ENCODE measurements around the gene FLT4. TPM values are rescaled to one million over a fixed set of nuclear protein-coding genes. Genes with fewer than 3 reads are reported as not detected.

Gene FLT4
- total and polyA plus RNA-seq, 2 experiments from 2014 or later: 3.4 to 13.8 TPM

DNA sequence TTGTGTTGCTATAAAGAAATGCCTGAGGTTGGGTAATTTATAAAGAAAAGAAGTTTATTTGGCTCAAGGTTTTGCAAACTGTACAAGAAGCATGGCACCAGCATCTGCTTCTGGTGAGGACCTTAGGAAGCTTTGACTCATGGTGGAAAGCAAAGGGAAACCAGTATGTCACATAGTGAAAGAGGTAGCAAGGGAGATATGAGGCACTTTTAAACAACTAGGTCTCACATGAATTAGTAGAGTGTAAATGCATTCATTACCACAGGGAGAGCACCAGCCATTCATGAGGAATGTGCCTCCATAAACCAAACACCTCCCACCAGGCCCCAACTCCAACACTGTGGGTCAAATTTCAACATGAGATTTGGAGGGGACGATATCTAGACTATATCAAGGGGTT lies 49.6 kb upstream of the FLT4 start:
- H3F3A ChIP-seq (replicated peaks; ENCODE audit: low read depth): no peaks in the 10 kb centered on the region
- H3K4me2 ChIP-seq: no peak overlapping the region
- Mint-ChIP-seq H3K27ac (no peak overlapping the region), H3K4me1 (peaks cover 12% of the 10 kb centered on the region), H3K4me3 (no peak overlapping the region), H3K36me3 (ENCODE audit: low read depth) (peaks cover 15% of the 10 kb centered on the region; the same call in 2 of the 3 replicates), H3K27me3 (ENCODE audit: insufficient read depth, low read depth, poor library complexity) (no peaks in the 10 kb centered on the region), H3K9me3 (peaks cover 21% of the 10 kb centered on the region; the same call in 2 of the 3 replicates)
- no peaks in the 10 kb centered on the region for H3K9me2 ChIP-seq (ENCODE audit: insufficient read depth)
- H4K20me1 ChIP-seq (replicated peaks; ENCODE audit: insufficient read depth): no peaks in the 10 kb centered on the region
- DNase-seq (ENCODE audit: low spot score) (no peak), ATAC-seq (no peak)
- no peak overlapping the region for H3K27ac ChIP-seq (ENCODE audit: low read depth)
- H3K4me3 ChIP-seq: no peak overlapping the region
- 0 out of 2 replicates have a peak, but pooled peaks cover 6% of the 10 kb centered on the region for H3K4me1 ChIP-seq (ENCODE audit: insufficient read depth)
- H3K79me2 ChIP-seq (replicated peaks; ENCODE audit: insufficient read depth): no peaks in the 10 kb centered on the region
- H3K27me3 ChIP-seq (ENCODE audit: insufficient read depth): no peaks in the 10 kb centered on the region
- TF ChIP-seq JUNB (IDR thresholded peaks at IDR 0.05; ENCODE audit: unreplicated experiment): no peak
- TF ChIP-seq, protein P1, sequence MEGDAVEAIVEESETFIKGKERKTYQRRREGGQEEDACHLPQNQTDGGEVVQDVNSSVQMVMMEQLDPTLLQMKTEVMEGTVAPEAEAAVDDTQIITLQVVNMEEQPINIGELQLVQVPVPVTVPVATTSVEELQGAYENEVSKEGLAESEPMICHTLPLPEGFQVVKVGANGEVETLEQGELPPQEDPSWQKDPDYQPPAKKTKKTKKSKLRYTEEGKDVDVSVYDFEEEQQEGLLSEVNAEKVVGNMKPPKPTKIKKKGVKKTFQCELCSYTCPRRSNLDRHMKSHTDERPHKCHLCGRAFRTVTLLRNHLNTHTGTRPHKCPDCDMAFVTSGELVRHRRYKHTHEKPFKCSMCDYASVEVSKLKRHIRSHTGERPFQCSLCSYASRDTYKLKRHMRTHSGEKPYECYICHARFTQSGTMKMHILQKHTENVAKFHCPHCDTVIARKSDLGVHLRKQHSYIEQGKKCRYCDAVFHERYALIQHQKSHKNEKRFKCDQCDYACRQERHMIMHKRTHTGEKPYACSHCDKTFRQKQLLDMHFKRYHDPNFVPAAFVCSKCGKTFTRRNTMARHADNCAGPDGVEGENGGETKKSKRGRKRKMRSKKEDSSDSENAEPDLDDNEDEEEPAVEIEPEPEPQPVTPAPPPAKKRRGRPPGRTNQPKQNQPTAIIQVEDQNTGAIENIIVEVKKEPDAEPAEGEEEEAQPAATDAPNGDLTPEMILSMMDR (conservative IDR thresholded peaks at IDR 0.05; ENCODE audit: low read depth in 2 of 2): no peak
- TF ChIP-seq, protein P2, sequence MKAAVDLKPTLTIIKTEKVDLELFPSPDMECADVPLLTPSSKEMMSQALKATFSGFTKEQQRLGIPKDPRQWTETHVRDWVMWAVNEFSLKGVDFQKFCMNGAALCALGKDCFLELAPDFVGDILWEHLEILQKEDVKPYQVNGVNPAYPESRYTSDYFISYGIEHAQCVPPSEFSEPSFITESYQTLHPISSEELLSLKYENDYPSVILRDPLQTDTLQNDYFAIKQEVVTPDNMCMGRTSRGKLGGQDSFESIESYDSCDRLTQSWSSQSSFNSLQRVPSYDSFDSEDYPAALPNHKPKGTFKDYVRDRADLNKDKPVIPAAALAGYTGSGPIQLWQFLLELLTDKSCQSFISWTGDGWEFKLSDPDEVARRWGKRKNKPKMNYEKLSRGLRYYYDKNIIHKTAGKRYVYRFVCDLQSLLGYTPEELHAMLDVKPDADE (IDR thresholded peaks at IDR 0.05): no peak
- no peak for TF ChIP-seq CREB1 (CRISPR knock-in tag; IDR thresholded peaks at IDR 0.05; ENCODE audit: low read depth)
- TF ChIP-seq ZNF331 (CRISPR knock-in tag; IDR thresholded peaks at IDR 0.05; ENCODE audit: low read depth): no peak
- TF ChIP-seq, protein P3, sequence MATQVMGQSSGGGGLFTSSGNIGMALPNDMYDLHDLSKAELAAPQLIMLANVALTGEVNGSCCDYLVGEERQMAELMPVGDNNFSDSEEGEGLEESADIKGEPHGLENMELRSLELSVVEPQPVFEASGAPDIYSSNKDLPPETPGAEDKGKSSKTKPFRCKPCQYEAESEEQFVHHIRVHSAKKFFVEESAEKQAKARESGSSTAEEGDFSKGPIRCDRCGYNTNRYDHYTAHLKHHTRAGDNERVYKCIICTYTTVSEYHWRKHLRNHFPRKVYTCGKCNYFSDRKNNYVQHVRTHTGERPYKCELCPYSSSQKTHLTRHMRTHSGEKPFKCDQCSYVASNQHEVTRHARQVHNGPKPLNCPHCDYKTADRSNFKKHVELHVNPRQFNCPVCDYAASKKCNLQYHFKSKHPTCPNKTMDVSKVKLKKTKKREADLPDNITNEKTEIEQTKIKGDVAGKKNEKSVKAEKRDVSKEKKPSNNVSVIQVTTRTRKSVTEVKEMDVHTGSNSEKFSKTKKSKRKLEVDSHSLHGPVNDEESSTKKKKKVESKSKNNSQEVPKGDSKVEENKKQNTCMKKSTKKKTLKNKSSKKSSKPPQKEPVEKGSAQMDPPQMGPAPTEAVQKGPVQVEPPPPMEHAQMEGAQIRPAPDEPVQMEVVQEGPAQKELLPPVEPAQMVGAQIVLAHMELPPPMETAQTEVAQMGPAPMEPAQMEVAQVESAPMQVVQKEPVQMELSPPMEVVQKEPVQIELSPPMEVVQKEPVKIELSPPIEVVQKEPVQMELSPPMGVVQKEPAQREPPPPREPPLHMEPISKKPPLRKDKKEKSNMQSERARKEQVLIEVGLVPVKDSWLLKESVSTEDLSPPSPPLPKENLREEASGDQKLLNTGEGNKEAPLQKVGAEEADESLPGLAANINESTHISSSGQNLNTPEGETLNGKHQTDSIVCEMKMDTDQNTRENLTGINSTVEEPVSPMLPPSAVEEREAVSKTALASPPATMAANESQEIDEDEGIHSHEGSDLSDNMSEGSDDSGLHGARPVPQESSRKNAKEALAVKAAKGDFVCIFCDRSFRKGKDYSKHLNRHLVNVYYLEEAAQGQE (IDR thresholded peaks at IDR 0.05; ENCODE audit: unreplicated experiment): no peak
- no peak for TF ChIP-seq STAT1 (IDR thresholded peaks at IDR 0.05; ENCODE audit: unreplicated experiment)
- no peak overlapping the region for H2AFZ ChIP-seq
- H3K36me3 ChIP-seq (ENCODE audit: insufficient read depth): no peaks in the 10 kb centered on the region; the same call in 1 of the 2 replicates

DNA sequence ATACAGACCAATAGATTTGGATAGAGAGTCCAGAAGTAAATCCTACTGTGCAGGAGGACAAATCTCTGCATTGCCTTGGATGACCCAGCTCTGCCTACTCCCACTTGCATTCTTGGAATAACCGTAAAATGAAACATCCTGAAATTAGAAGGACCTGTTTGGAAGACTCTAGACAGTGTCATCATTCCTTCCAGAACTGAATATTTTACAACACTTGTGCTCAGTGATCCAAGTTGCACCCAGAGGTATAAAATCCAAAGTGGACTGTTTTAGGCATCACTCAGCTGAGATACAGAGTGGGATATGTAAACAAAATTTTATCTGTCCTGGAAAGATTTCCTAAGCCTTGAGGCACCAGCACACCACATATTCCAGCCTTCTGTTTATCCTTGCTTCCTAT lies 46.7 kb upstream of the FLT4 start:
- H3K9me3 Mint-ChIP-seq: peaks cover 11% of the 10 kb centered on the region; the same call in 2 of the 3 replicates
- H3K27ac ChIP-seq (ENCODE audit: low read depth): no peak overlapping the region

More for the DNA sequence above, 46.7 kb upstream of the FLT4 start:
- Mint-ChIP-seq H3K4me3 (no peak overlapping the region), H3K36me3 (ENCODE audit: low read depth) (peaks cover 7% of the 10 kb centered on the region; the same call in 2 of the 3 replicates), H3K27ac (no peak overlapping the region), H3K4me1 (peaks cover 10% of the 10 kb centered on the region), H3K27me3 (ENCODE audit: insufficient read depth, low read depth, poor library complexity) (peaks cover 3% of the 10 kb centered on the region)
- H3F3A ChIP-seq (replicated peaks; ENCODE audit: low read depth): no peaks in the 10 kb centered on the region
- H3K27me3 ChIP-seq (ENCODE audit: insufficient read depth): no peaks in the 10 kb centered on the region
- H3K4me2 ChIP-seq: no peak overlapping the region
- no peak for DNase-seq (ENCODE audit: low spot score)
- H4K20me1 ChIP-seq (replicated peaks; ENCODE audit: insufficient read depth): no peaks in the 10 kb centered on the region
- no peaks in the 10 kb centered on the region; the same call in 1 of the 2 replicates for H3K36me3 ChIP-seq (ENCODE audit: insufficient read depth)
- H2AFZ ChIP-seq: no peak overlapping the region
- H3K4me1 ChIP-seq (ENCODE audit: insufficient read depth): 0 out of 2 replicates have a peak, but pooled peaks cover 6% of the 10 kb centered on the region
- no peaks in the 10 kb centered on the region for H3K79me2 ChIP-seq (replicated peaks; ENCODE audit: insufficient read depth)
- H3K4me3 ChIP-seq: no peak overlapping the region
- ATAC-seq: no peak
- TF ChIP-seq EZH2 (IDR thresholded peaks at IDR 0.05; ENCODE audit: low read depth, unreplicated experiment): no peak
- TF ChIP-seq, protein P3 (IDR thresholded peaks at IDR 0.05; ENCODE audit: unreplicated experiment): no peak
- TF ChIP-seq POLR2AphosphoS5 (IDR thresholded peaks at IDR 0.05; ENCODE audit: low read depth): no peak
- TF ChIP-seq CREB1 (CRISPR knock-in tag; IDR thresholded peaks at IDR 0.05; ENCODE audit: low read depth): no peak
- no peak for TF ChIP-seq NANOG (IDR thresholded peaks at IDR 0.05; ENCODE audit: borderline replicate concordance)
- no peak for TF ChIP-seq ZNF331 (CRISPR knock-in tag; IDR thresholded peaks at IDR 0.05; ENCODE audit: low read depth)
- TF ChIP-seq EZH2phosphoT487 (IDR thresholded peaks at IDR 0.05; ENCODE audit: unreplicated experiment): no peak
- no peaks in the 10 kb centered on the region for H3K9me2 ChIP-seq (ENCODE audit: insufficient read depth)
